SK-N-SH (cell line): ENCODE measurements around the gene BHMT. TPM values are rescaled to one million over a fixed set of nuclear protein-coding genes. Genes with fewer than 3 reads are reported as not detected.
"Not testable (repeated sequence)": the region's sequence is repeated elsewhere in the genome, so short reads cannot be mapped to it uniquely, and the experiment has no call there.

ENCODE experiments used
- CTCF ChIA-PET: fragments of 300-600, 350-600 bp; formaldehyde crosslinking; extraction: SDS; loops from one replicate; lab custom pipeline; 2021; lab: Yijun Ruan, JAX
- POLR2A ChIA-PET: fragments of 350-600 bp; sonication (Branson Sonifier 250); formaldehyde crosslinking; extraction: SDS; loops from one replicate; lab custom pipeline; 2020; ENCODE audit warnings: antibody characterized with exemption, inconsistent platforms; lab: Yijun Ruan, JAX
- DNase-seq: peaks from one replicate; pipeline ENCODE4 v3.0.0; 2012
- H2AFZ ChIP-seq: fragments of 200-600 bp; sonication (generic); 2 replicates; pipeline ENCODE4 v1.8.1; 2016; ENCODE audit warnings: antibody characterized with exemption, mild to moderate bottlenecking, low read depth
- H3F3A ChIP-seq: fragments of 200-600 bp; sonication (generic); replicated peaks from 2 replicates; pipeline ENCODE3; 2016; ENCODE audit warnings: antibody characterized with exemption, mild to moderate bottlenecking; ENCODE audit not compliant: insufficient read depth
- H3K27ac ChIP-seq, 2 experiments: fragments of 200-500 bp in 1 of 2; fragments of 200-600 bp in 1 of 2; sonication (Bioruptor generic) in 1 of 2; sonication (generic), shearing (Covaris generic) in 1 of 2; 2 replicates each; pipeline versions ENCODE4 v1.5.1 to v1.6.1; 2014 to 2016; ENCODE audit warnings: low read depth in 2 of 2, inconsistent platforms in 1 of 2, low read length in 1 of 2, mild to moderate bottlenecking in 1 of 2, mixed read lengths in 1 of 2
- H3K27me3 ChIP-seq: fragments of 200-600 bp; sonication (generic), shearing (Covaris generic); 2 replicates; pipeline ENCODE4 v1.6.1; 2016; ENCODE audit warnings: mixed run types; ENCODE audit not compliant: insufficient read depth
- H3K36me3 ChIP-seq, 2 experiments: fragments of 200-500 bp in 1 of 2; fragments of 200-600 bp in 1 of 2; sonication (Bioruptor generic) in 1 of 2; sonication (generic) in 1 of 2; replicated peaks in 1 of 2; 2 replicates each; pipeline versions ENCODE3 to v1.5.1; 2014 to 2016; ENCODE audit warnings: low read length in 1 of 2, mild to moderate bottlenecking in 1 of 2; ENCODE audit not compliant: insufficient read depth in 2 of 2, control insufficient read depth in 1 of 2
- H3K4me1 ChIP-seq, 2 experiments: fragments of 200-500 bp in 1 of 2; fragments of 200-600 bp in 1 of 2; sonication (Bioruptor generic) in 1 of 2; sonication (generic), shearing (Covaris generic) in 1 of 2; 2 replicates each; pipeline versions ENCODE4 v1.5.1 to v1.6.1; 2014 to 2016; ENCODE audit warnings: low read depth in 1 of 2, low read length in 1 of 2, mixed run types in 1 of 2; ENCODE audit not compliant: insufficient read depth in 2 of 2, control insufficient read depth in 1 of 2
- H3K4me2 ChIP-seq: fragments of 200-600 bp; sonication (generic), shearing (Covaris generic); 2 replicates; pipeline ENCODE4 v1.6.1; 2017; ENCODE audit warnings: mixed run types
- H3K4me3 ChIP-seq, 2 experiments: fragments of 200-500 bp in 1 of 2; fragments of 200-600 bp in 1 of 2; sonication (Bioruptor generic) in 1 of 2; sonication (generic), shearing (Covaris generic) in 1 of 2; 2 replicates each; pipeline versions ENCODE4 v1.5.1 to v1.8.1; 2014 to 2016; ENCODE audit warnings: low read depth in 2 of 2, inconsistent platforms in 1 of 2, low read length in 1 of 2, mild to moderate bottlenecking in 1 of 2, mixed read lengths in 1 of 2, moderate library complexity in 1 of 2
- H3K79me2 ChIP-seq: fragments of 200-600 bp; sonication (generic); 2 replicates; pipeline ENCODE4 v1.8.1; 2017; ENCODE audit warnings: mild to moderate bottlenecking; ENCODE audit not compliant: insufficient read depth
- H3K9ac ChIP-seq: fragments of 200-600 bp; sonication (generic); 2 replicates; pipeline ENCODE4 v1.6.1; 2017; ENCODE audit warnings: mixed run types
- H3K9me2 ChIP-seq: fragments of 200-600 bp; sonication (generic); 2 replicates; pipeline ENCODE4 v1.6.1; 2017; ENCODE audit warnings: mixed run types
- H3K9me3 ChIP-seq: fragments of 200-600 bp; sonication (generic); 2 replicates; pipeline ENCODE4 v1.6.1; 2017; ENCODE audit warnings: mixed run types, mild to moderate bottlenecking, moderate library complexity
- H4K20me1 ChIP-seq: fragments of 200-600 bp; sonication (generic); 2 replicates; pipeline ENCODE4 v1.6.1; 2017; ENCODE audit warnings: mild to moderate bottlenecking, mixed run types; ENCODE audit not compliant: insufficient read depth
- CHD2 ChIP-seq: fragments of 150-350 bp; IDR thresholded peaks from 2 replicates; pipeline ENCODE4 v1.6.1; 2018; ENCODE audit warnings: low read length; ENCODE audit not compliant: partially characterized antibody
- EZH2phosphoT487 ChIP-seq: fragments of 200-600 bp; sonication (generic); IDR thresholded peaks from 2 replicates; pipeline ENCODE4 v1.6.1; 2017; ENCODE audit warnings: low read depth, mixed run types, mild to moderate bottlenecking, antibody characterized with exemption, moderate library complexity, borderline replicate concordance
- FOSL2 ChIP-seq: IDR thresholded peaks from 2 replicates; pipeline ENCODE4 v1.4.0; 2012; ENCODE audit warnings: low read depth, mild to moderate bottlenecking, moderate library complexity, borderline replicate concordance
- FOXM1 ChIP-seq: IDR thresholded peaks from 2 replicates; pipeline ENCODE4 v1.4.0; 2012; ENCODE audit warnings: low read depth, mild to moderate bottlenecking
- MEF2A ChIP-seq: IDR thresholded peaks from 2 replicates; pipeline ENCODE4 v1.4.0; 2012; ENCODE audit warnings: low read depth, borderline replicate concordance
- MXI1 ChIP-seq: IDR thresholded peaks from 2 replicates; pipeline ENCODE4 v1.6.1; 2012; ENCODE audit warnings: mild to moderate bottlenecking, low read depth, low read length, improper control_type of control experiment
- RAD21 ChIP-seq: IDR thresholded peaks from 2 replicates; pipeline ENCODE4 v1.6.1; 2012; ENCODE audit warnings: mild to moderate bottlenecking, low read length
- RFX5 ChIP-seq: IDR thresholded peaks from 2 replicates; pipeline ENCODE4 v1.6.1; 2012; ENCODE audit warnings: mild to moderate bottlenecking, improper control_type of control experiment, low read length
- SMC3 ChIP-seq: IDR thresholded peaks from 2 replicates; pipeline ENCODE4 v1.6.1; 2012; ENCODE audit warnings: low read depth, low read length, improper control_type of control experiment
- TEAD4 ChIP-seq: IDR thresholded peaks from 2 replicates; pipeline ENCODE4 v1.4.0; 2012; ENCODE audit warnings: mild to moderate bottlenecking, borderline replicate concordance; ENCODE audit not compliant: insufficient read depth
- WGBS: methylation state at CpG from one replicate; pipeline ENCODE4 v1.1.6; 2017; ENCODE audit warnings: low lambda C conversion rate; 5-methylcytosine and 5-hydroxymethylcytosine counted together
- polyA plus RNA-seq, 3 experiments: library from polyadenylated mRNA; depleted of rRNA; stranded (reverse); fragments of >200 nt; gene quantifications; 2 replicates each; pipeline ENCODE4 v1.2.3, GENCODE V29; 2012
- TF ChIP-seq, protein P1 (sequence below): IDR thresholded peaks from 2 replicates; pipeline ENCODE4 v1.6.1; 2012; ENCODE audit warnings: mild to moderate bottlenecking, low read depth, low read length, moderate library complexity
- TF ChIP-seq, protein P2 (sequence below): IDR thresholded peaks from 2 replicates; pipeline ENCODE4; 2012
- TF ChIP-seq, protein P3 (sequence below): IDR thresholded peaks from 2 replicates; pipeline ENCODE4 v1.4.0; 2012; ENCODE audit warnings: low read depth
- TF ChIP-seq, protein P4 (sequence below): fragments of 150-350 bp; IDR thresholded peaks from 2 replicates; pipeline ENCODE4 v1.6.1; 2017; ENCODE audit warnings: antibody characterized with exemption, low read length, low read depth, borderline replicate concordance

The BHMT gene
- polyA plus RNA-seq, 1 of the 3 experiments (the other 2 are of a cell fraction) = not detected

DNA sequence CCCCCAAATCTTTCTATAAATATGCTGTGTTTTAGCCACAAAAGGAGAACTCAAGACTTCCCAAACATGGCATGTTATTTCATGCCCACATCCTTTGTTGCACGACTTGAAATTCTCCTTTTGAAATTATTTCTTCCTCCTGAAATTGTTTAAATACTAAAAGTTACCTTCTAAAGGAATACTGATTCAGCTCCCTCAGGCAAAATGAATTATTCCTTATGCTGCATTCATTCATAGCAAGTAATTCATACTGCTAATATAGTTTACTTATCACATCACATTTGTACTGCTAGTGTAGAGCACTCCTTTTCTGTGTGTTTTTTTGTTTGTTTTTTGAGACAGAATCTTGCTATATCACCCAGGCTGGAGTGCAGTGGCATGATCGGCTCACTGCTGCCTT, 45.7 kb downstream of the BHMT start:
- TF ChIP-seq FOXM1 (no peak), CHD2 (no peak), TEAD4 (no peak), EZH2phosphoT487 (no peak), MXI1 (no peak), RAD21 (no peak), MEF2A (no peak), SMC3 (no peak), RFX5 (no peak), FOSL2 (no peak)
- TF ChIP-seq, protein P1, sequence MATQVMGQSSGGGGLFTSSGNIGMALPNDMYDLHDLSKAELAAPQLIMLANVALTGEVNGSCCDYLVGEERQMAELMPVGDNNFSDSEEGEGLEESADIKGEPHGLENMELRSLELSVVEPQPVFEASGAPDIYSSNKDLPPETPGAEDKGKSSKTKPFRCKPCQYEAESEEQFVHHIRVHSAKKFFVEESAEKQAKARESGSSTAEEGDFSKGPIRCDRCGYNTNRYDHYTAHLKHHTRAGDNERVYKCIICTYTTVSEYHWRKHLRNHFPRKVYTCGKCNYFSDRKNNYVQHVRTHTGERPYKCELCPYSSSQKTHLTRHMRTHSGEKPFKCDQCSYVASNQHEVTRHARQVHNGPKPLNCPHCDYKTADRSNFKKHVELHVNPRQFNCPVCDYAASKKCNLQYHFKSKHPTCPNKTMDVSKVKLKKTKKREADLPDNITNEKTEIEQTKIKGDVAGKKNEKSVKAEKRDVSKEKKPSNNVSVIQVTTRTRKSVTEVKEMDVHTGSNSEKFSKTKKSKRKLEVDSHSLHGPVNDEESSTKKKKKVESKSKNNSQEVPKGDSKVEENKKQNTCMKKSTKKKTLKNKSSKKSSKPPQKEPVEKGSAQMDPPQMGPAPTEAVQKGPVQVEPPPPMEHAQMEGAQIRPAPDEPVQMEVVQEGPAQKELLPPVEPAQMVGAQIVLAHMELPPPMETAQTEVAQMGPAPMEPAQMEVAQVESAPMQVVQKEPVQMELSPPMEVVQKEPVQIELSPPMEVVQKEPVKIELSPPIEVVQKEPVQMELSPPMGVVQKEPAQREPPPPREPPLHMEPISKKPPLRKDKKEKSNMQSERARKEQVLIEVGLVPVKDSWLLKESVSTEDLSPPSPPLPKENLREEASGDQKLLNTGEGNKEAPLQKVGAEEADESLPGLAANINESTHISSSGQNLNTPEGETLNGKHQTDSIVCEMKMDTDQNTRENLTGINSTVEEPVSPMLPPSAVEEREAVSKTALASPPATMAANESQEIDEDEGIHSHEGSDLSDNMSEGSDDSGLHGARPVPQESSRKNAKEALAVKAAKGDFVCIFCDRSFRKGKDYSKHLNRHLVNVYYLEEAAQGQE = no peak
- TF ChIP-seq, protein P2, sequence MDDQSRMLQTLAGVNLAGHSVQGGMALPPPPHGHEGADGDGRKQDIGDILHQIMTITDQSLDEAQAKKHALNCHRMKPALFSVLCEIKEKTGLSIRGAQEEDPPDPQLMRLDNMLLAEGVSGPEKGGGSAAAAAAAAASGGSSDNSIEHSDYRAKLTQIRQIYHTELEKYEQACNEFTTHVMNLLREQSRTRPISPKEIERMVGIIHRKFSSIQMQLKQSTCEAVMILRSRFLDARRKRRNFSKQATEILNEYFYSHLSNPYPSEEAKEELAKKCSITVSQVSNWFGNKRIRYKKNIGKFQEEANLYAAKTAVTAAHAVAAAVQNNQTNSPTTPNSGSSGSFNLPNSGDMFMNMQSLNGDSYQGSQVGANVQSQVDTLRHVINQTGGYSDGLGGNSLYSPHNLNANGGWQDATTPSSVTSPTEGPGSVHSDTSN = no peak
- TF ChIP-seq, protein P3, sequence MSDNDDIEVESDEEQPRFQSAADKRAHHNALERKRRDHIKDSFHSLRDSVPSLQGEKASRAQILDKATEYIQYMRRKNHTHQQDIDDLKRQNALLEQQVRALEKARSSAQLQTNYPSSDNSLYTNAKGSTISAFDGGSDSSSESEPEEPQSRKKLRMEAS = no peak
- TF ChIP-seq, protein P4, sequence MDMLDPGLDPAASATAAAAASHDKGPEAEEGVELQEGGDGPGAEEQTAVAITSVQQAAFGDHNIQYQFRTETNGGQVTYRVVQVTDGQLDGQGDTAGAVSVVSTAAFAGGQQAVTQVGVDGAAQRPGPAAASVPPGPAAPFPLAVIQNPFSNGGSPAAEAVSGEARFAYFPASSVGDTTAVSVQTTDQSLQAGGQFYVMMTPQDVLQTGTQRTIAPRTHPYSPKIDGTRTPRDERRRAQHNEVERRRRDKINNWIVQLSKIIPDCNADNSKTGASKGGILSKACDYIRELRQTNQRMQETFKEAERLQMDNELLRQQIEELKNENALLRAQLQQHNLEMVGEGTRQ = no peak
- Histone ChIP-seq H3K36me3 (no peaks in the 10 kb centered on the region), H2AFZ (no peak overlapping the region), H4K20me1 (no peaks in the 10 kb centered on the region), H3F3A (no peaks in the 10 kb centered on the region), H3K9me3 (no peaks in the 10 kb centered on the region), H3K9me2 (no peaks in the 10 kb centered on the region), H3K4me3 (no peak overlapping the region), H3K27ac (no peak overlapping the region), H3K27me3 (no peaks in the 10 kb centered on the region), H3K4me2 (no peak overlapping the region), H3K9ac (no peak overlapping the region), H3K4me1 (no peaks in the 10 kb centered on the region), H3K79me2 (no peaks in the 10 kb centered on the region)
- POLR2A ChIA-PET = no interaction called here
- DNase-seq = no peak
- CTCF ChIA-PET = interaction anchor here (1.4 to 1.7 kb wide), 3 partner anchors 15 to 136 kb away, joined by 3 to 8 read pairs (median 5); no protein-coding TSS in a partner anchor
- 70% methylated on average over 2 of the region's 2 CpGs for WGBS

DNA sequence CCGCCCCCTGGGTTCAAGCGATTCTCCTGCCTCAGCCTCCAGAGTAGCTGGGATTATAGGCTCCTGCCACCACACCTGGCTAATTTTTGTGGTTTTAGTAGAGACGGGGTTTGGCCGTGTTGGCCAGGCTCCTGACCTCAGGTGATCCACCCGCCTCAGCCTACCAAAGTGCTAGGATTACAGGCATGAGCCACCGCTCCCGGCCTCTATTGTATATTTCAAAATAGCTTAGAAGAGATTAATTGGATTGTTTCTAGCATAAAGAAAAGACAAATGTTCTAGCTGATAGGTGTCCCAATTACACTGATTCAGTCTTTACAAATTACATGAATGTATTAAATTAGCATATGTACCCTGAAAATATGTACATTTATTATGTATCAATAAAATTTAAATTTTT, 50.0 kb downstream of the BHMT start:
- H3K27ac ChIP-seq, POLR2A ChIA-PET, H3K9ac ChIP-seq, H3K4me3 ChIP-seq, H3K4me1 ChIP-seq, H3K79me2 ChIP-seq, H4K20me1 ChIP-seq, H3K4me2 ChIP-seq, H3K9me3 ChIP-seq, H3K9me2 ChIP-seq, H3K36me3 ChIP-seq, DNase-seq, H3F3A ChIP-seq, H3K27me3 ChIP-seq: not testable (repeated sequence)
- 87% methylated on average over 7 of the region's 7 CpGs for WGBS
- CTCF ChIA-PET = interaction anchor here (0.9 to 3.2 kb wide), 3 partner anchors 28 to 307 kb away, joined by 3 to 13 read pairs (median 3); no protein-coding TSS in a partner anchor
- H2AFZ ChIP-seq = 0 out of 2 replicates have a peak overlapping the region, but pooled peaks have one; percentile 11
